ENCODE measurements around the gene AFF2.

DNA sequence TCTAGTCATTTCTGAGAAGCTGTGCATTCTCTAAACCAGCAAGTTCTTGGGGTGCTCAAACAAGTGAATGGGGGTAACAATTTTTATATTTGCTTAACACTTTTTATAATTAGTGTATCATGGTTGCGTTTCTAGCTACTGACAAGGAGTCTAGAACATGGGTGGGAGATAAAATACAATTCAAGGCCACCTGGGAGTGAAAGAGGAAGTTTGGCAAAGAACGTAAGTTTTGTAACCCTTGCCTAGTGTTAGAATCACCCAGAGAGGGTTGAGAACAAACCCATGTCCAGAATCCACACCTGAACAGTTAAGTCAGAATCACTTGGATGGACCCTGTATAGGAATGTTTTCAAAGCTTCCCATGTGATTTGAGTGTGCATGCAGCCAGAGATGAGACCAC lies 92.7 kb downstream of the AFF2 start:
- TF ChIP-seq EP300 (IDR thresholded peaks at IDR 0.05; ENCODE audit: borderline replicate concordance in 1 of 2, low read depth in 1 of 2, low read length in 1 of 2): no peak
- no peak for TF ChIP-seq FOXM1 (IDR thresholded peaks at IDR 0.05; ENCODE audit: low read depth)
- TF ChIP-seq, protein P1, sequence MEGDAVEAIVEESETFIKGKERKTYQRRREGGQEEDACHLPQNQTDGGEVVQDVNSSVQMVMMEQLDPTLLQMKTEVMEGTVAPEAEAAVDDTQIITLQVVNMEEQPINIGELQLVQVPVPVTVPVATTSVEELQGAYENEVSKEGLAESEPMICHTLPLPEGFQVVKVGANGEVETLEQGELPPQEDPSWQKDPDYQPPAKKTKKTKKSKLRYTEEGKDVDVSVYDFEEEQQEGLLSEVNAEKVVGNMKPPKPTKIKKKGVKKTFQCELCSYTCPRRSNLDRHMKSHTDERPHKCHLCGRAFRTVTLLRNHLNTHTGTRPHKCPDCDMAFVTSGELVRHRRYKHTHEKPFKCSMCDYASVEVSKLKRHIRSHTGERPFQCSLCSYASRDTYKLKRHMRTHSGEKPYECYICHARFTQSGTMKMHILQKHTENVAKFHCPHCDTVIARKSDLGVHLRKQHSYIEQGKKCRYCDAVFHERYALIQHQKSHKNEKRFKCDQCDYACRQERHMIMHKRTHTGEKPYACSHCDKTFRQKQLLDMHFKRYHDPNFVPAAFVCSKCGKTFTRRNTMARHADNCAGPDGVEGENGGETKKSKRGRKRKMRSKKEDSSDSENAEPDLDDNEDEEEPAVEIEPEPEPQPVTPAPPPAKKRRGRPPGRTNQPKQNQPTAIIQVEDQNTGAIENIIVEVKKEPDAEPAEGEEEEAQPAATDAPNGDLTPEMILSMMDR (IDR thresholded peaks at IDR 0.05): no peak
- TF ChIP-seq EZH2phosphoT487 (IDR thresholded peaks at IDR 0.05; ENCODE audit: borderline replicate concordance, low read depth): no peak
- TF ChIP-seq JUND (IDR thresholded peaks at IDR 0.05): no peak

All from SK-N-SH (cell line).